ENCODE data around the gene SPOCD1.

- TF ChIP-seq CTCF (IDR thresholded peaks at IDR 0.05) (no peak), POLR2A (IDR thresholded peaks at IDR 0.05) (no peak)
These were observed 46.2 kb upstream of the SPOCD1 start for GRCh38 chr1:31862071-31862470.

Data from heart left ventricle (tissue), 13 donors.